KMS-11 (cell line): ENCODE results near the gene RUNX1.

Source experiments
- H2AFZ ChIP-seq: fragments of 200-600 bp; sonication (generic); 2 replicates; pipeline ENCODE4 v1.6.1; 2016; ENCODE audit warnings: antibody characterized with exemption, mixed run types, low read depth
- H3K27ac ChIP-seq: fragments of 200-600 bp; sonication (generic); 2 replicates; pipeline ENCODE4 v1.6.1; 2016; ENCODE audit warnings: mild to moderate bottlenecking, mixed run types
- H3K27me3 ChIP-seq: fragments of 200-600 bp; sonication (generic); 2 replicates; pipeline ENCODE4 v1.6.1; 2017; ENCODE audit warnings: mild to moderate bottlenecking, low read depth, mixed run types, moderate library complexity; ENCODE audit not compliant: insufficient read depth
- H3K36me3 ChIP-seq: fragments of 200-600 bp; sonication (generic); 2 replicates; pipeline ENCODE4 v1.6.1; 2017; ENCODE audit warnings: mild to moderate bottlenecking, mixed run types; ENCODE audit not compliant: insufficient read depth
- H3K4me1 ChIP-seq: fragments of 200-600 bp; sonication (generic); 2 replicates; pipeline ENCODE4 v1.6.1; 2016; ENCODE audit warnings: mild to moderate bottlenecking, low read depth, mixed run types; ENCODE audit not compliant: poor library complexity, severe bottlenecking
- H3K4me2 ChIP-seq: fragments of 200-600 bp; sonication (generic); 2 replicates; pipeline ENCODE4 v1.7.0; 2016; ENCODE audit warnings: mild to moderate bottlenecking, mixed run types
- H3K4me3 ChIP-seq: fragments of 200-600 bp; sonication (generic); IDR thresholded peaks from 2 replicates; pipeline ENCODE4 v1.6.1; 2017; ENCODE audit warnings: low read depth, low read length, mixed read lengths; ENCODE audit not compliant: insufficient read depth
- H3K79me2 ChIP-seq: fragments of 200-600 bp; sonication (generic); 2 replicates; pipeline ENCODE4 v1.6.1; 2016; ENCODE audit warnings: low read depth, mixed run types; ENCODE audit not compliant: insufficient read depth
- H3K9ac ChIP-seq: fragments of 200-600 bp; sonication (generic); 2 replicates; pipeline ENCODE4 v1.6.1; 2016; ENCODE audit warnings: mild to moderate bottlenecking, mixed run types
- H4K20me1 ChIP-seq: fragments of 200-600 bp; sonication (generic); 2 replicates; pipeline ENCODE4 v1.6.1; 2016; ENCODE audit warnings: mild to moderate bottlenecking, mixed run types; ENCODE audit not compliant: insufficient read depth
- TF ChIP-seq, protein P1 (sequence below): fragments of 200-600 bp; sonication (generic); conservative IDR thresholded peaks from 2 replicates; pipeline ENCODE4 v1.6.1; 2017; ENCODE audit warnings: low read depth, mild to moderate bottlenecking, antibody characterized with exemption, low read length, moderate library complexity, mixed read lengths

Gene RUNX1

DNA sequence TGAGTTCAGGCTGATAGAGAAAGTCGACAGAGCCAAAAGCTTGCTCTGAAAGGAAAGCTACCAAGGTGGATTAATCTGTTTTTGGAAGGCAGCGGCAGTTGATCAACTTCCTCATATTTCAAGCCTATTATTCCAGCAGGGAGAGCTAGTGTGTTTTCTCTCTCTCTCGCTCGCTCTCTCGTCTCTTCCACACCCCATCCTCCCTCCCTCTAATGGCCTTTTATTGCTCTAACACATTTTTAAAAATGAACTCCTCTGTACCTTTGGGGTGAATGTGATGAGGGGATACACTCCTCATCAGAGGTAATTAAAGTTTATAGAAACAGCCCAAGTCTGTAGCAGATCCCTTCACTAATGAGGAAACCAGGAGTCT, 253.9 kb downstream of the RUNX1 start:
- Histone ChIP-seq H3K79me2 (no peaks in the 10 kb centered on the region), H3K27me3 (no peaks in the 10 kb centered on the region), H3K9ac (no peak overlapping the region), H4K20me1 (no peaks in the 10 kb centered on the region), H3K36me3 (no peaks in the 10 kb centered on the region), H3K27ac (no peak overlapping the region), H3K4me2 (no peak overlapping the region), H3K4me1 (no peaks in the 10 kb centered on the region), H3K4me3 (no peak overlapping the region), H2AFZ (no peak overlapping the region)
- TF ChIP-seq, protein P1, sequence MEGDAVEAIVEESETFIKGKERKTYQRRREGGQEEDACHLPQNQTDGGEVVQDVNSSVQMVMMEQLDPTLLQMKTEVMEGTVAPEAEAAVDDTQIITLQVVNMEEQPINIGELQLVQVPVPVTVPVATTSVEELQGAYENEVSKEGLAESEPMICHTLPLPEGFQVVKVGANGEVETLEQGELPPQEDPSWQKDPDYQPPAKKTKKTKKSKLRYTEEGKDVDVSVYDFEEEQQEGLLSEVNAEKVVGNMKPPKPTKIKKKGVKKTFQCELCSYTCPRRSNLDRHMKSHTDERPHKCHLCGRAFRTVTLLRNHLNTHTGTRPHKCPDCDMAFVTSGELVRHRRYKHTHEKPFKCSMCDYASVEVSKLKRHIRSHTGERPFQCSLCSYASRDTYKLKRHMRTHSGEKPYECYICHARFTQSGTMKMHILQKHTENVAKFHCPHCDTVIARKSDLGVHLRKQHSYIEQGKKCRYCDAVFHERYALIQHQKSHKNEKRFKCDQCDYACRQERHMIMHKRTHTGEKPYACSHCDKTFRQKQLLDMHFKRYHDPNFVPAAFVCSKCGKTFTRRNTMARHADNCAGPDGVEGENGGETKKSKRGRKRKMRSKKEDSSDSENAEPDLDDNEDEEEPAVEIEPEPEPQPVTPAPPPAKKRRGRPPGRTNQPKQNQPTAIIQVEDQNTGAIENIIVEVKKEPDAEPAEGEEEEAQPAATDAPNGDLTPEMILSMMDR, result no peak

- H3K79me2 ChIP-seq, result no peaks in the 10 kb centered on the region
- H3K36me3 ChIP-seq, result no peaks in the 10 kb centered on the region
- H4K20me1 ChIP-seq, result no peaks in the 10 kb centered on the region
- H3K4me2 ChIP-seq, result no peak overlapping the region
- no peaks in the 10 kb centered on the region for H3K27me3 ChIP-seq
- TF ChIP-seq, protein P1, result no peak
- no peak overlapping the region for H2AFZ ChIP-seq
- H3K9ac ChIP-seq, result no peak overlapping the region
- no peak overlapping the region for H3K4me3 ChIP-seq
- no peaks in the 10 kb centered on the region for H3K4me1 ChIP-seq
- H3K27ac ChIP-seq, result no peak overlapping the region
Measured at GRCh38 chr21:34794686-34795085, 254.4 kb downstream of the RUNX1 start.

GRCh38 chr21:34793471-34793870, 255.6 kb downstream of the RUNX1 start:
- H3K4me1 ChIP-seq, result no peaks in the 10 kb centered on the region
- H2AFZ ChIP-seq, result no peak overlapping the region
- no peaks in the 10 kb centered on the region for H3K36me3 ChIP-seq
- no peak overlapping the region for H3K4me3 ChIP-seq
- H3K27me3 ChIP-seq, result no peaks in the 10 kb centered on the region
- no peaks in the 10 kb centered on the region for H3K79me2 ChIP-seq
- TF ChIP-seq, protein P1, result no peak
- no peak overlapping the region for H3K27ac ChIP-seq
- H4K20me1 ChIP-seq, result no peaks in the 10 kb centered on the region
- no peak overlapping the region for H3K4me2 ChIP-seq
- no peak overlapping the region for H3K9ac ChIP-seq

GRCh38 chr21:34792504-34793089, 256.5 kb downstream of the RUNX1 start:
- Histone ChIP-seq H3K4me3 (no peak overlapping the region), H2AFZ (no peak overlapping the region), H3K4me2 (no peak overlapping the region), H3K27ac (no peak overlapping the region), H3K9ac (no peak overlapping the region), H3K79me2 (no peaks in the 10 kb centered on the region), H3K36me3 (no peaks in the 10 kb centered on the region), H3K4me1 (no peaks in the 10 kb centered on the region), H4K20me1 (no peaks in the 10 kb centered on the region), H3K27me3 (no peaks in the 10 kb centered on the region)
- TF ChIP-seq, protein P1, result no peak
